GM13976 (cell line): Measurements from ENCODE around the gene DAZAP1.
A peak's percentile ranks its signal among the peaks of the same experiment; 100 is the strongest.

Experiments
- DNase-seq: peaks from one replicate; pipeline ENCODE4 v3.0.0; 2012; ENCODE audit warnings: low spot score
- CTCF ChIP-seq: IDR thresholded peaks from 2 replicates; pipeline ENCODE4 v1.5.1; 2012; ENCODE audit warnings: borderline replicate concordance, mild to moderate bottlenecking; ENCODE audit not compliant: insufficient read depth; ENCODE audit errors: extremely low read depth, missing control alignments, control extremely low read depth
- in situ Hi-C: fragments of 300-500 bp; cut with MboI; formaldehyde crosslinking; loops from one replicate; pipeline ENCODE4 v1.12.0; 2022; ENCODE audit warnings: low sequenced_read_pairs, mixed read lengths, inconsistent platforms; ENCODE audit not compliant: unreplicated experiment

The DAZAP1 gene

GRCh38 chr19:1467490-1468273 is 60.3 kb downstream of the DAZAP1 start:
- in situ Hi-C loops = no loop called here
- DNase-seq = no peak
- no peak for TF ChIP-seq CTCF

GRCh38 chr19:1468274-1468820 is 61.0 kb downstream of the DAZAP1 start:
- in situ Hi-C loops = no loop called here
- TF ChIP-seq CTCF = no peak
- DNase-seq = no peak

- no peak for TF ChIP-seq CTCF
- in situ Hi-C loops = no loop called here
- DNase-seq = no peak
Measured at GRCh38 chr19:1468821-1469254, 61.5 kb downstream of the DAZAP1 start.

GRCh38 chr19:1469255-1470054 is 62.1 kb downstream of the DAZAP1 start:
- DNase-seq = no peak
- in situ Hi-C loops = no loop called here
- no peak for TF ChIP-seq CTCF

GRCh38 chr19:1470055-1470304 is 62.6 kb downstream of the DAZAP1 start:
- TF ChIP-seq CTCF = no peak

GRCh38 chr19:1470305-1471009 is 63.1 kb downstream of the DAZAP1 start:
- DNase-seq = peak; percentile 83
- no peak for TF ChIP-seq CTCF
- in situ Hi-C loops = no loop called here

More at GRCh38 chr19:1470055-1470304, 62.6 kb downstream of the DAZAP1 start:
- in situ Hi-C loops = no loop called here
- no peak for DNase-seq
